RWPE1 (cell line): ENCODE results near the gene UBE2E2.

Source experiments
- CTCF ChIA-PET: fragments of 350-600 bp; sonication (Branson Sonifier 250); formaldehyde crosslinking; extraction: SDS; loops from one replicate; lab custom pipeline; 2021; lab: Yijun Ruan, JAX
- POLR2A ChIA-PET: fragments of 400-600 bp; formaldehyde crosslinking; extraction: SDS; loops from one replicate; lab custom pipeline; 2020; ENCODE audit warnings: antibody characterized with exemption; ENCODE audit not compliant: low non-redundant PET; lab: Yijun Ruan, JAX
- DNase-seq: peaks from one replicate; pipeline ENCODE4 v3.0.0; 2012; ENCODE audit warnings: low spot score
- H3K27ac ChIP-seq: fragments of 450-650 bp; 2 replicates; pipeline ENCODE4 v1.5.1; 2017
- CTCF ChIP-seq: fragments of 450-650 bp; conservative IDR thresholded peaks from 2 replicates; pipeline ENCODE4 v1.5.1; 2017; ENCODE audit warnings: low read depth, mild to moderate bottlenecking

Gene UBE2E2

GRCh38 chr3:23161896-23162570, 41.1 kb upstream of the UBE2E2 start:
- ChIA-PET POLR2A (no interaction called here), CTCF (no interaction called here)
- H3K27ac ChIP-seq: no peak overlapping the region
- no peak for TF ChIP-seq CTCF
- no peak for DNase-seq

GRCh38 chr3:23162934-23163333, 40.2 kb upstream of the UBE2E2 start:
- DNase-seq: no peak
- TF ChIP-seq CTCF: no peak
- no peak overlapping the region for H3K27ac ChIP-seq
- ChIA-PET POLR2A (no interaction called here), CTCF (no interaction called here)

- CTCF ChIA-PET: no interaction called here
- H3K27ac ChIP-seq: no peak overlapping the region
- TF ChIP-seq CTCF: no peak
- DNase-seq: no peak
- POLR2A ChIA-PET: no interaction called here
These were observed 38.4 kb upstream of the UBE2E2 start for GRCh38 chr3:23164746-23165145.

GRCh38 chr3:23165571-23165970, 37.6 kb upstream of the UBE2E2 start:
- CTCF ChIA-PET: no interaction called here
- POLR2A ChIA-PET: no interaction called here
- no peak overlapping the region for H3K27ac ChIP-seq
- TF ChIP-seq CTCF: no peak
- DNase-seq: peak; percentile 8

- H3K27ac ChIP-seq: no peak overlapping the region
- TF ChIP-seq CTCF: no peak
- POLR2A ChIA-PET: no interaction called here
- CTCF ChIA-PET: no interaction called here
- no peak for DNase-seq
These were observed 36.9 kb upstream of the UBE2E2 start for GRCh38 chr3:23166276-23166675.

GRCh38 chr3:23166845-23167244, 36.3 kb upstream of the UBE2E2 start:
- DNase-seq: no peak
- H3K27ac ChIP-seq: no peak overlapping the region
- ChIA-PET CTCF (no interaction called here), POLR2A (no interaction called here)
- no peak for TF ChIP-seq CTCF
